ENCODE measurements around the gene SRGN. TPM values are rescaled to one million over a fixed set of nuclear protein-coding genes. Genes with fewer than 3 reads are reported as not detected.

Gene SRGN
- total RNA-seq, 1 experiment from 2014 or later: 8.5 TPM

DNA sequence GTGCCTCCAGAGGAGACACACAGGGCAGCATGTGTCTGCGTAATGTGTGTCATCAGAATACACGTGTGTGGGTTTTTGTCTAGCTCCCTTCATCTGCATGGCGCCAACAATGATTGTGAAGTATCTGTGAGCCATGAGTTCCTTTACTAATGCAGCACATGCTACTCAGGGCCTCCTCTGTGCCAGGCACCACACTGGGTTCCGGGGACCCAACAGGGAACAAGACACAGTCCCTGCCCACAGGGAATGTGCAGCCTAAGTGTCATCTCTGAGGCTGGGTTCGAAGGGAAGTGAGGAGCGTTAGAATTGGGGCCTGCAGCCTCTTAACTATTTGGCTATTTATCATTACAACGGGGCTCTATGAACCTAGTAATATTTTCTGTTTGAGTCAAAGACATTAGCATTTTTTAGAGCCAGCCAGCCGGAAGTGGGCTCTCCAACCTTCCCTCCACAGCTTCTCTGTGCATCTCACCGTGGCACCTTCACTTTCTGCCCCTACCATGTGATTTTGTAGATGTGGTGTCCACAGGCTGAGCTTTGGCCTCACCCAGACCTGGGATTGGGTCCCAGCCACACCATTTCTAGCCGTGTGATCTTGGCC is 43.9 kb upstream of the SRGN start:
- Histone ChIP-seq H3K4me3 (ENCODE audit: low read depth in 2 of 2, low read length in 2 of 2) (no peak overlapping the region), H3K9me3 (ENCODE audit: control insufficient read depth, insufficient read depth, low read depth, low read length) (no peaks in the 10 kb centered on the region), H3K27me3 (ENCODE audit: control insufficient read depth, insufficient read depth, low read length) (no peaks in the 10 kb centered on the region), H3K4me1 (ENCODE audit: control insufficient read depth, insufficient read depth, low read length) (no peaks in the 10 kb centered on the region), H3K36me3 (ENCODE audit: control insufficient read depth, insufficient read depth, low read length) (no peaks in the 10 kb centered on the region), H3K27ac (ENCODE audit: low read length) (no peak overlapping the region)
- ChIA-PET CTCF (interaction anchor here (0.6 to 0.7 kb wide), 2 partner anchors 9 to 39 kb away, joined by 5 to 6 read pairs; no protein-coding TSS in a partner anchor), POLR2A (interaction anchor here (0.6 kb wide), 1 partner anchor 31 kb away, joined by 6 read pairs; no protein-coding TSS in a partner anchor)
- BruUV-seq (replicated peaks): no TSS peak
- ATAC-seq (no peak), DNase-seq (ENCODE audit: low read depth, low spot score) (no peak)
- intact Hi-C loops (cut with micrococcal nuclease; ENCODE audit: unreplicated experiment) (no loop called here), in situ Hi-C loops (cut with HindIII; ENCODE audit: low pct_unique_long_range_greater_than_20kb, low sequenced_read_pairs) (no loop called here)
- TF ChIP-seq POLR2AphosphoS5 (IDR thresholded peaks at IDR 0.05; ENCODE audit: low read depth, low read length) (no peak), TCF7L2 (IDR thresholded peaks at IDR 0.05; ENCODE audit: low read depth, low read length) (no peak), CTCF (IDR thresholded peaks at IDR 0.05) (no peak), SIN3A (IDR thresholded peaks at IDR 0.05; ENCODE audit: borderline replicate concordance, insufficient read depth, low read depth, low read length) (no peak), REST (IDR thresholded peaks at IDR 0.05; ENCODE audit: insufficient read depth in 1 of 2, low read depth in 2 of 2, low read length in 1 of 2) (no peak)

- POLR2A ChIA-PET: interaction anchor here (0.7 kb wide), 1 partner anchor 163 kb away, joined by 5 read pairs; no protein-coding TSS in a partner anchor
- Histone ChIP-seq H3K4me1 (ENCODE audit: control insufficient read depth, insufficient read depth, low read length) (no peaks in the 10 kb centered on the region), H3K9me3 (ENCODE audit: control insufficient read depth, insufficient read depth, low read depth, low read length) (no peaks in the 10 kb centered on the region), H3K27me3 (ENCODE audit: control insufficient read depth, insufficient read depth, low read length) (no peaks in the 10 kb centered on the region), H3K4me3 (ENCODE audit: low read depth in 2 of 2, low read length in 2 of 2) (no peak overlapping the region), H3K27ac (ENCODE audit: low read length) (no peak overlapping the region), H3K36me3 (ENCODE audit: control insufficient read depth, insufficient read depth, low read length) (no peaks in the 10 kb centered on the region)
- CTCF ChIA-PET: interaction anchor here (0.6 to 0.7 kb wide), 2 partner anchors 9 to 40 kb away, joined by 5 to 6 read pairs; no protein-coding TSS in a partner anchor
- no TSS peak for BruUV-seq (replicated peaks)
- intact Hi-C loops (cut with micrococcal nuclease; ENCODE audit: unreplicated experiment): no loop called here
- in situ Hi-C loops (cut with HindIII; ENCODE audit: low pct_unique_long_range_greater_than_20kb, low sequenced_read_pairs): no loop called here
- ATAC-seq: no peak
- TF ChIP-seq REST (IDR thresholded peaks at IDR 0.05; ENCODE audit: insufficient read depth in 1 of 2, low read depth in 2 of 2, low read length in 1 of 2) (no peak), SIN3A (IDR thresholded peaks at IDR 0.05; ENCODE audit: borderline replicate concordance, insufficient read depth, low read depth, low read length) (no peak), CTCF (IDR thresholded peaks at IDR 0.05) (no peak), TCF7L2 (IDR thresholded peaks at IDR 0.05; ENCODE audit: low read depth, low read length) (no peak), POLR2AphosphoS5 (IDR thresholded peaks at IDR 0.05; ENCODE audit: low read depth, low read length) (no peak)
- no peak for DNase-seq (ENCODE audit: low read depth, low spot score)
Observed at GRCh38 chr10:69044546-69044945, 43.4 kb upstream of the SRGN start.
